ENCODE measurements around the gene CYTH4. TPM values are rescaled to one million over a fixed set of nuclear protein-coding genes. Genes with fewer than 3 reads are reported as not detected.

The CYTH4 gene
- total RNA-seq, 1 donor from 2014 or later, result 7.5 TPM

DNA sequence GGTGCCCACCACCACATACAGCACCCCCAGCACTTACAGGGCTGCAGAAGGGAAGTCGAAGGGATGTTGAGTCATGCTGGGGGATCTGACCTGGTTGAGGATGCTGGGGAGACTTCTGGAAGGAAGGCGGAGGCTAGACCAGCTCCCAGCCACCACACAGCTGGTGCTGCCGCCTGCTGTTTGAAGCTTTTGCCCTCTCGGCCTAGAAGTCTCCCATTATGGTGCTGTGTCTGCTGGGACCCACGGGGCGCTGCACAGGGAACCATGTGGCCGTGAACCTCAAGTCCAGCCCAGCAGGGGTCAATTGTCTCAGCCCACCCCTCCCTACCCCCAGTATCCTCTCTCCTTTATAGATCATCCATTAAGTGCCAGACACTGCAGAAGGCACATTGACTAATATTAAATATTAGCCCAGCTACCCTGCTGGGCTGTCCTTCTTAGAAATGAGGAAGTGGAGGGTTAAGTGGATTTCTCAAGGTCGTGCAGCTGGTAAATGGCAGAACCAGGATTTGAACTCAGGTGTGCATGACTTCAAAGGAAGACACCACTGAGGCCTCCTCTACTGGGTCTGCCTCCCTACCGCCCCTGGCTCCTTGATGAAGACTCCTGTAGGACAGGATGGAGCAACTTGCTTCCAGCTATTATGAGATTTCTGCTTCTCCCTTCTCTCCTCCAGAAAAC is 49.7 kb downstream of the CYTH4 start:
- intact Hi-C loops (cut with DNase I), result no loop called here
- ATAC-seq (no peak), DNase-seq (ENCODE audit: missing footprints) (peak; percentile 31)

DNA sequence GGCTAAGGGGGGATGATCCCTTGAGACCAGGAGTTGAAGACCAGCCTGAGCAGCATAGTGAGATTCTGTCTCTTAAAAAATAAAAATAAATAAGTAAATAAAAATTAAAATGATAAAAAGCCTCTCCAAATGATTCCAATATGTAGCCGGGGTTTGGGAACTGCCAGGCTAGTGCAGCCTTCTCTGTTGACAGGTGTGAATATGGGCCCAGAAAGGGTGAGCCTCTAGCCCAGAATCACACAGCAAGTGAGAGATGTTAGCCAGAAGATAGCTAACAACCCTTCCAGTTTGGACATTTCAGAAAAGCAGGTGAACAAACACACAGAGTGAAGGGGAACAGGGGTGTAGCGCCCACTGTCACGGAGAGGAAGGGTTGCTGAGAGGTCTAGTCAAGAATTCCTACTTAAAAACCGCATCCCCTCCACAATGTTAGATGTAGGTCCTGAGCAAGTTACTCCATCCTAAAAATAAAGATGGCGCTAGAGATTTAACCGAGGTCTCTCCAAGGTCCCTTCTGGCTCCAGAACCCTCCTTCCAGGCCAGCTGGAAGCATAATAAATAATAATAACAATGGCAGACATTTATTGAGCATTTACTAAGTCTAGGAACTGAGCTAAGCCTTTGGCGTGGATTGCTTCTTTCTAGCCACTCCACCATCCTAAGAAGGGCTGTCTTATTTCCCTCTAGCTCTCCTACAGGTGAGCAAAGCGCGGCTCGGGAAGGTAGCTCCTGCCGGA is 51.6 kb downstream of the CYTH4 start:
- ATAC-seq, result no peak
- intact Hi-C loops (cut with DNase I), result no loop called here
- no peak for DNase-seq (ENCODE audit: missing footprints)

DNA sequence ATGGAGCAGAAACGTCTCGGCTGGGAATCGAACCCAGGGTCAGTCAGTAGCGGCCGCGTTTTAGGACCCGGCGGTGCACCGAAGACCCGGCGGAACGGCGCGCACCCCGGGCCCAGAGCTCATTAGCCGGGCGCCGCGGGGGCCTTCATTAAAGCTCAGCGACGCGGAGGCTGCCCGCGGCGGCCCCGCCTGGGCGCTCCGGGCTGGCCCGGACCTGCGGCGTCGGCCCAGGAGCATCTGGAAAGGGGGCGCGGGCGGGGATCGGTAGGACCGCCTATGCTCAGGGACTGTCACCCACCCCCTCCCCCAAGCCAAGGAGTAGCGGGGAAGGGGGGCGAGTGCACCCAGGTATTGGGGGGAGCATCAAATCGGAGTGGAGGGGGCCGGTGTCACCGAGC is 52.2 kb downstream of the CYTH4 start:
- intact Hi-C loops (cut with DNase I), result no loop called here
- ATAC-seq (no peak), DNase-seq (ENCODE audit: missing footprints) (peak; percentile 53)

DNA sequence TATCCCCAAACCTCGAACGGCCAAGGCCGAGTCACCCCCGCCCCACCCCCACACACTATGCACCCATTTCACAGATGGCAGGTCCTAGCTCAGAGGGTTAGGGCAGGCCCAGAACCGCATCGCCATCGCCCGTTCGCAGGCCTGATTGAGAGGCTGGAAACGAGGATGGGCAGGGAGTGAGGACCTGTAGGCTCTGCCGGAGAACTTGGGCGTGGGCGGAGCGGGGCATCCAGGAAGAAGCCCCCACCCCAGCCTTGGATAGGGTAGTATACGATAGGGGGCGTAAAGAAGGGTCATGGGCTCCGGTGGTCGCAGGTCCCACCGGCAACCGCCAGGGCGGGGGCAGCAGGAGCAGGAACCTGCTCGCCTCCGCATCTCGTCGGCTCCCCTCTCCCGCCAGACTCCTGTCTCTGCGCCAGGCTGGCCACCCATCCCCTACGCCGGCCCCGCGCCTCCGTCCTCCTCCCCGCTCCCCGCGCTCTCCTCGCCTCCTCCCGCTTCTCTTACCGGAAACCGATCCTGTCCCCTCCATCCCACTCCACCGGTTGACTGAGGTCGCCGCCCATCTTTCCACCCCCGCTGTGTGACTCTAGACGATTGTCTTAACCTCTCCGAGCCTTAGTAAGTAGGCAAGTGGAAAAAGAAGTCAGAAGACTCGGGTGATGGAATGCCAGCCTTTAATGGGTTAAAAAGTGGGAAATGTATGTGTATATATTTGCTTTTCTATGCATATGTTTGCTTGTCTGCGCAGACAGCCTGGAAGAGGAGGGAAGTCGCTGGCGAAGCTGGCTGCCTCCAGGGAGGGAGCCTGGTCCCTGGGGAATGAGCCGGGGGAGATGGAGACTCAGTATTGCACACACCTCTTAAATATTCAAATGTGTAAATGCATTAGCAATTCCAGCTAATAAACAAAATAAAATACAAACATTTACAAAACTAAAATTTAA is 52.8 kb downstream of the CYTH4 start:
- intact Hi-C loops (cut with DNase I), result no loop called here
- ATAC-seq (no peak), DNase-seq (ENCODE audit: missing footprints) (peak; percentile 50)

DNA sequence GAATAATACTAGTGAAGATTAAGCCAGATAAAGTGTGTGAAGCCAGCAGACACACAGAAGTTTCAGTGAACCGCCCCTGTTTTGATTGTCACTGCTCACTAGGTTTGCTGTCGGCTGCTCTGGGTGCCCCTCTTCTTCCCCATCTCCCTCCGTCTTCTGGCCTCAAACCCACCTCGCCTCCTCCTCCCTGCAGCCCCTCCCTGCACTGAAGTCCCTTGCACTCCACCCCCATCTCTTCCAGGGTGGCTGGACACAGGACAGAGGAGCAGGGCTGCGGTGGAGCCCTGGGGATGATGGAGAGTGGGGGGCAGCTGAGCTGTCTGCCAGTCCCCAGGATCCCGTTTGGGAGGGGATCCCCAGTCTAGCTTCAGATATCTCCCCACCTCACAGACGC is 53.5 kb downstream of the CYTH4 start:
- no peak for DNase-seq (ENCODE audit: missing footprints)
- intact Hi-C loops (cut with DNase I), result no loop called here
- ATAC-seq, result no peak

DNA sequence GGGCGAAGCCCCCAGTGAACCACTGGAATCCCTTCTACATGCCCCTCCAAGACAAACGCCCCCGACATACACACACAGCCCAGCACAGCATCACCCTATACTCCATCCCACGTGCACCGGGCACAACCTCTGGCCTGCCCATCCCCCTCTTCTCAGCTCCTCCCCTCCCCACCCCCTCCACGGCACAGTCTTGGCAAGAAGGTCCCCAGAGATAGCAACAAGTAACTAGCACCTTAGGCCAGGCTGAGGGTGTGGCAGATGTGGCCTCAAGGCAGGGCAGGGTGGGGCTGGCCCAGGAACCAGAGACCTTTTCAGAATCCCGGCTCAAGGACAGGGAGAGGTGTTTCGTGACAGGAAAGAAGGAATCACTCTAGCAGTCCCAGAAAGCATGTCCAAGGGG is 54.3 kb downstream of the CYTH4 start:
- ATAC-seq (no peak), DNase-seq (ENCODE audit: missing footprints) (no peak)
- intact Hi-C loops (cut with DNase I), result no loop called here

DNA sequence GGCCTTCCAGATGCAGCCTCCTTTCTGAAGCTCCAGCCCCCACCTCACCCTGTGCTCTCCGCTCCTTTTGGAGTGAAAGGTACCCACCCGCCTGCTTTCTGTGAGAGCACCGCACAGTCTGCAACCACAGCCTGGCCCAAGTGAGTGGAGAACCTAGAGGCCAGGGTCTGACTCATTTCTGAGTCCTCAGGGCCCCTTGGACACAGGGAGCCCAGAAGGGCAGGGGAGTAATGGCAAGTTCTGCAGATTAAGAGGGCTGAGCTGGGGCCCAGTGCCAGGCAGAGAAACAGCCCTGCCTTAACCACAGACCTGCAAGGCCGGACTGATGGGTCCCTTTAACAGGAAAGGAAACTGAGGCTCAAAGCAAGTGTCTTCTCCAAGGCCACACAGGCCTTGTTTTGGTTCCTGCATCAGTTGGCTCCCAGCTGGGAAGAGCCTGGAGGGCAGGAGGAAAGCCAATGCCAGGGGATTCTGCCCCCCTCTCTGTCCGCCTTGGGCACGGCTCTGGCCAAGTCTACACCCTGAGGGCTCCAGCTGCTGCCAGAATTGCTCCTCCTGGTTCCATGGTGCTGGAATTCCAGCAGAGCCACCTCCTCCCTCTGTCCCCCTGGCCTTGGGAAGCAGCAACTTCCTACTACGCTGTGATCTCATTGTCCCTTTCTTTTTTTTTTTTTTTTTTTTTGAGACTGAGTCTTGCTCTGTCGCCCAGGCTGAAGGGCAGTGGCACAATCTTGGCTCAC is 55.1 kb downstream of the CYTH4 start:
- no peak for DNase-seq (ENCODE audit: missing footprints)
- intact Hi-C loops (cut with DNase I), result no loop called here
- ATAC-seq, result no peak

DNA sequence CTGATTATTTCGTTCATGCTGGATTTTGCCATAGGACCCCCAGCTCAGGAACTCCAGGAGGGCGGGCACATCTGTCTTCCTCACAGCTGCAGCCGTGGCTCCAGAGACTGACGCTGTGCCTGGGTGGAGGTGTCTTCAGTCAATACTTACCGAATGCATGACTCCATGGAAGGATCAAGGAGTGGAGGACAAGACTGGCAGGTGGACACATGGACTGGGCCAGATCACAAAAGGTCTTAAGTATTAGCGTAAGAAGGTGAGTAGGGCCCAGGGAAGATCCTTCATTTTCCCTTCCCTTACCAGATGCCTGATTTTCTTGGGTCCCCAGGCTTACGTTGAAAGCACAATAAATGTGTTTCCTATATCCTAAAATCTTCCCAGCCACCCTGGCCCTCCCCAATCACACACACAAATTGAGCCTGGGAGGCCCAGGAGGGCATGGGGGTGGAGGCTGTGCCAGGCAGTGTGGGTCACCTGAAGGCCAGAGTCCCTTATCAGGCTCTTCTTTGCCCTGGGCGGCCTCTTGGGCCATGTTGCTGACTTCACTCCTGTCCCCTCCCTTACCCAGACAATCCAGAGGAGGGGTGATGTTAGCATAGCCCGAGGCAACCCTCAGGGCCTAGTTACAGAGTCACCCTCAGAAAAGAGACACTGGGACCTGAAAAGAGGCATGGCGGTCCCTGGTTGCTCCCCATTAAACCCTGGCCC is 56.4 kb downstream of the CYTH4 start:
- DNase-seq (ENCODE audit: missing footprints) (no peak), ATAC-seq (no peak)
- intact Hi-C loops (cut with DNase I), result no loop called here

DNA sequence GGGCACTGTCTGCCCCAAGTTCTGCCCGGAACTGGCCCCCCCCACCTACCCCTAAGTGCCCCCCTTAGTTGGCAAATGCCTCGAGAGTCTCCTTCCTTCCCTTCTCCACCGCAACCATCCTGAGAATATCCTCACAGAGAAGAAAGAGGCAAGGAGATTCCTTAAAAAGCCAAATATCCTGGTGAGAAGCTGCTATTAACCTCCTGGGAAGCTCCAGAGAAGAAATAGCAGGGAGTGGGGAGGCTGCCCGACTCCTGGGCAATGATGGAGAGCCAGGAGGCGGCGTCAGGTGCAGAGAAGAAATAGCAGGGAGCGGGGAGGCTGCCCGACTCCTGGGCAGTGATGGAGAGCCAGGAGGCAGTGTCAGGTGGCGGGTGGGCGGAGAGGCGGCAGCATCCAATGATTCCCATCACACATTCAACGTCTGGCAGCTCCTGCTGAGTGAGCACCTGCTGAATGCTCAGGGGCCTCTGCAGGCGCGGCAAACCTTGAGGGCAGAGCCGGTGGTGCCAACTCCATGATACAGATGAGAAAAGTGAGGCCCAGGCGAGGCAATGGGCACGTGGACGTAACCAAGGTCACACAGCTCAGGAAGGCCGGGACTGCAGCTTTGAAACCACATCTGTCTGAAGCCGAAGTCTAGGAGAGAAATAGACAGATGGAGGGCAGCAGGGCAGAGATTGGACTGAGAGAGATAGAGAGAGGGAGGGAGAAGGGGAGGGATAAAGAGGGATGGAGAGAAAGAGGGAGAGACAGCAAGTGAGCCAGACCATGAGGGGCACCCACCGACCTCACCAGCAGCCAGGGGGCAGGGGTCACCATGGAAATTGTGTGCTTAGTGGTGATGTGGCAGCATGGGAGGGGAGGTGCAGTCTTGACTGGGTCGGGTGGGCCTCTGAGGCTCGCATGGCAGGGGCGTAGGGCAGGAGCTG is 58.3 kb downstream of the CYTH4 start:
- DNase-seq (ENCODE audit: missing footprints) (no peak), ATAC-seq (no peak)
- intact Hi-C loops (cut with DNase I), result no loop called here

DNA sequence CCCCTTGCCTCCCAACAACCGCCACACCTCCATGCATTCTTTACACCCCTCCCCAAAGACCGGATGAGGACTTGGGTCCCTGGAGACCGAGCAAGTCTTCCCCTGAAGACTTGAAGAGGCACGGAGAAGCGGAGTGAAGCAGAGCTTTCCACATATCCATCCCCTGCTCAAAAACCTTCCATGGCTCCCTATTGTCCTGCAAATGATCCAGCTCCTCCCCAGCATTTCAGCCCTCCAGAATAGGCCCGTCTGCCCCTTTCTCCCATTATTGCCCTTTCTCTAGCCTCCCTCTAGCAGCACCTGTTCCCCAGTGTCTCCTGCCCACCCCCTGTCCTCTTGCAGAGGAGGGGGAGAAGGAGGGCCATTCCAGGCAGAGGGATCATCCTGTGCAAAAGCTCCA is 59.8 kb downstream of the CYTH4 start:
- no peak for DNase-seq (ENCODE audit: missing footprints)
- intact Hi-C loops (cut with DNase I), result no loop called here
- ATAC-seq, result no peak

DNA sequence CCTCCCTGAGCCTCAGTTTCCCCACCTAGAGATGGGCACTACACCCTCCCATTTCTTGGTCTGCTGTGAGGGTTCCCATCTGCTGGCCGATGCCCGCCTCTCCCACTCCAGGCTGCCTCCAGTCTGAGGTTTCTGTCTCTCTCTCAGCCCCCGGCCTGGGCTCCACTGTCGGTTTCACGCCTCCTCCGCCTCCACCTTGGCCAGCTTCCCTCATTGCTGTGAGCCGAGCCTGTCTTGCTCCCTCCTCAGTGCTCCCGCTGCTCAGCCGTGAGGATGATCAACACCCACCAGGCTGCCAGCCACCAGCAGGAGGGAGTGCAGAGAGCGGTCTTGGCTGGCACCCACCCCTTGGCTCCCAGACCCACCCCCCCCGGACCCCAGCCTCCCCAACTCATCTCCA is 61.0 kb downstream of the CYTH4 start:
- intact Hi-C loops (cut with DNase I), result no loop called here
- DNase-seq (ENCODE audit: missing footprints) (no peak), ATAC-seq (no peak)

DNA sequence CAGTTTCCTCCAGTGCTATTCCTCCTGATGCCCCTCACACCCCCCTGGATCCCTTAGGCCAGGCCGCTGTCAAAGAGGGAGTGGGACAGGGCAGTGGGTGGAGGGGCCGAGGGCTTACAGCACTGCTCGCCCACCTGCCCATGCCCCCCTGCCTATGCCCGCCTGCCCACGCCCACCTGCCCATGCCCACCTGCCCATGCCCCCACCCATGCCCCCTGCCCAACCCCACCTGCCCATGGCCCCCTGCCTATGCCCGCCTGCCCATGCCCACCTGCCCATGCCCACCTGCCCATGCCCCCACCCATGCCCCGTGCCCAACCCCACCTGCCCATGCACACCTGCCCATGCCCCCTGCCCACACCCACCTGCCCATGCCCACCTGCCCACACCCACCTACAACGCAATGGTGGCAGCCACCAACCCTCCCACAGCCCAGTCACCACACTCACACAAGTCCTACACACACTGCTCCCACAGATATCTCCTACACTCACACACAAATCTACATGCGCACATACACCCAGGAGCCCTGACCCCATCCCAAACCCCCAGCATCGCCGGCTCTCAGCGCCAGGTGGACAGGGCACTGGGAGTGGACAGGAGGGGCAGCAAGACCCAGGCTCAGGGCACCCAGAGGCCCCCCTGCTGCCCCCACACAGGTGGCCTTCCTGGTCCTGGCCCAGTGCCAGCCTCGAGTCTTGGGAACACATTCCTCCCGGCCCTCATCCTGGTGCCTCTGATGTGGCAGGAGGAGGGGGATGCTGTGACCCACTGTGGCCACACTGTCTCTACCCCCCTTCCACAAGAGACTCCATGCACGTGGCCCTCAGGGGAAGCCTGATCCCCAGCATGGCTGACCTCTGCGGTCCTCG is 61.8 kb downstream of the CYTH4 start:
- ATAC-seq (no peak), DNase-seq (ENCODE audit: missing footprints) (no peak)
- intact Hi-C loops (cut with DNase I), result no loop called here

DNA sequence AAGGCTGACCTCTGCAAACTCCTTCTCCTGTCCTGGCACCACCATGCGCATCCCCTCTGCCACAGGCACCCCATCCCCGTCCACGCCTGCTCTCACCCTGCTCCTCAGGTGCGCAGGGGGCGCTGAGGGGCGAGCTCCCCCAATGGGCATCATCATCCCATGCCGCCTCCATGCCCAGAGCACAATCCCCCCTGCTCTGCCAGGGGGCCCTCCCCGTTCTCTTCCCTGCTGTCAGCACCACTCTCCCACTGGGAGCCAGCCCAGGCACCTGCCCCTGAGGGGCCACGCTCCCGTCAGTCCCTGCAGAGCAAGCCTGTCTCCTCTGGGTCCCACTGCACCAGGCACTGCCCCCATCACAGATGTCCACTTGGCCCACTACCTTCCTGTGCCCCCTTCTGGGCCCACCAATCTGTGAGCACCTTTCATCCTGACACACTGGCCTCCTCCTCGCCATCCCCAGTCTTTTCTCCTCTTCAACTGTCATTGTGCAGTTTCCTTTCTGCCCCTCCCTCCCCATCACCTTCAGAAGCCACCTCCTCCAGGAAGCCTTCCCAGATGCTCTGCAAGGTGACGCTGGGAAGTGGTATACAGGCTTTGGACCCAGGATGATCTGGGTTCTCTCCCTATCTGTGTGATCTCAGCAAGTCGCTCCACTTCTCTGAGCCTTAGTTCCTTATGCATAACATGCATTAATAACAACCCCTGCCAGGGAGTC is 62.6 kb downstream of the CYTH4 start:
- intact Hi-C loops (cut with DNase I), result no loop called here
- no peak for ATAC-seq
- no peak for DNase-seq (ENCODE audit: missing footprints)

DNA sequence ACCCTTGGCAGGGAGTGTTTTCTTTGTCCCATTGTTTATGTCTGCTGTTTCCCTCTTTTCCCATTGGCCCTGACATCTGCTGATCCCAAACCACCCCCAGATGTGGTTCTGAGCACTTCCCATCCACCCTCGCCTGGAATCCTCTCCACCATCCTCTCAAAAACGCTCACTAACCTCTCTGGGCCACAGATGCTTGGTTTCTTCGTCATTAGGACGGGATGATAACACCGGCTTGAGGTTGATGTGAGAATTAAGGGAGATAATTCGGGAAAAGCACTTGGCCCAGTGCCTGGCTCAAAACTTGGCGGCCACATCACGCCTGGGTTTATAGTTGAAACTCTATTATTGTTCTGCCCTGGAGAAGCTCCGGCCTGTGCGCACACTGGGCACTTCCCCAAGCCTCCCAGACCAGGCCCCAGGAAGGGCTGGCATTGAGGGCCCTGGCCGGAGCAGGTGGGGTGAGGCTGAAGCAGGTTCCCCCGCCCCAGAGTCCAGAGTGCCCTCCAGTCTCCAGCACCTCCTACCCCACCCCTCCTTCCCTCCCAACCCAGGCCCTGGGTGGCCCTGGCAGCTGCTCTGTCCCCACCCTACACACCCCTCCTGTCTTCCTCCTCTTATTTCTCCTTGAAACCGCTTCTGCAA is 63.7 kb downstream of the CYTH4 start:
- DNase-seq (ENCODE audit: missing footprints) (no peak), ATAC-seq (peak; percentile 44)
- intact Hi-C loops (cut with DNase I), result no loop called here

DNA sequence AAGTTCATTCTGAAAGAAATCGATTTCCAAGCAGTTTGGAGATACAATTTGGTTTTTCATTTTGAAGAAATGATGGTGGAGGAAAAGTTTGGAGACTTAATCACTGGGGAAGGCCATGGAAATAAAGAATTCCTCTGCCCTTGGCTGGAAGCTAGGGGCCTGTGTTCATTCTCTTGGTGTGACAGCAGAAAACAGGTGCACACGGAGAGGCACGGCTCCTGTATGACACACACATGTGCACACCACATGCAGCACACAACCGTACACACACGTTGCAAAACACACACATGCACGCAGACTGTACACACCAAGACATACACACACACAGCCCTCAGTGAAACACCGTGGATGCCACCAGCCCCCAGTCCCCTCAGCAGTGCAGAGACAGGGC is 64.2 kb downstream of the CYTH4 start:
- DNase-seq (ENCODE audit: missing footprints), result no peak
- intact Hi-C loops (cut with DNase I), result no loop called here
- ATAC-seq, result no peak
